Measurements from ENCODE around the gene UBE2J2. TPM values are rescaled to one million over a fixed set of nuclear protein-coding genes. Genes with fewer than 3 reads are reported as not detected.

The UBE2J2 gene
- total and polyA plus RNA-seq, 2 experiments from 2014 or later, result 49.7 to 63.5 TPM

DNA sequence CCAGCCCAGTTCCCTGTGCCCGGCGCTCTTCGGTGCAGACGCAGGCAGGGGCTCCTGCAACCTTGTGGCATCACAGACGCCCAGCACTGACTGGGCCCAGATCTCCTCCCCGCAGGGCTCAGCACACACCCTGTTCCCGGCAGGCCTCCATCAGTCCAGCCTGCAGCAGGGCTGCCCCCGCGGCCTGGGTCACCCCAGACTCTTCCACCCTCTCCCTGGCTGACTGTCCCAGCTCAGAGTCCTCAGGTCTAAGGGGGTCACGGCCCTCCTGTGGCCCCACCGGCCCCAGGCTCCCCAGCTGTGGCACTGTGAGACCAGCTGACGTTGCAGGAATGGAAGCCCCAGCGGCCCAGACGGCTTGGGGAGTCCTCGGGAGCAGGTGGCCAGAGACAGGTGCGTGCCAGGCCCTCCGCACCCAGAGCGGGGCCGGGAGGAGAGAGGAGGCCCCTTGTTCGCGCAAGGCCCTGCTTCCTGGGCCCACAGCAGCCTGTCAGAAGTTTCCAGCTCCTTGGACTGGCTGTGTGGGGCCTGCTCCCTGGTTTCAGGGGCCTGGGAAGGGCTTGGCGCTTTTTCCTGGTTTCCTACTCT lies 37.4 kb downstream of the UBE2J2 start:
- in situ Hi-C loops (cut with MboI), result no loop called here
- TF ChIP-seq EZH2phosphoT487 (IDR thresholded peaks at IDR 0.05; ENCODE audit: insufficient read depth, low read depth), result no peak
- no peak for TF ChIP-seq EZH2 (IDR thresholded peaks at IDR 0.05; ENCODE audit: insufficient read depth, poor library complexity, severe bottlenecking)
- H3K27me3 ChIP-seq (replicated peaks; ENCODE audit: insufficient read depth), result no peaks in the 10 kb centered on the region
- H3K4me1 ChIP-seq (ENCODE audit: insufficient read depth), result peaks cover 6% of the 10 kb centered on the region; the same call in 1 of the 2 replicates
- DNase-seq, result no peak
- no peak overlapping the region for H2AFZ ChIP-seq
- H4K20me1 ChIP-seq (ENCODE audit: insufficient read depth), result no peaks in the 10 kb centered on the region
- H3K4me3 ChIP-seq, result no peak overlapping the region
- 72 to 82% methylated on average over 15 to 19 of the region's 22 CpGs for WGBS, 2 experiments (ENCODE audit: low coverage in 1 of 2, low lambda C conversion rate in 2 of 2, missing lambda C conversion rate in 2 of 2)
- H3K79me2 ChIP-seq (ENCODE audit: insufficient read depth), result peaks cover 24% of the 10 kb centered on the region
- no peaks in the 10 kb centered on the region for H3K9me2 ChIP-seq (ENCODE audit: insufficient read depth)
- H3K9me3 ChIP-seq (ENCODE audit: low read depth), result no peaks in the 10 kb centered on the region
- H3K9ac ChIP-seq, result no peak overlapping the region
- H3F3A ChIP-seq (ENCODE audit: insufficient read depth), result peaks cover under 1% of the 10 kb centered on the region
- no peak overlapping the region for H3K4me2 ChIP-seq (ENCODE audit: unreplicated experiment)
- H3K27ac ChIP-seq, result no peak overlapping the region
- no peaks in the 10 kb centered on the region for H3K36me3 ChIP-seq (ENCODE audit: low read depth)

- H4K20me1 ChIP-seq (ENCODE audit: insufficient read depth), result no peaks in the 10 kb centered on the region
- in situ Hi-C loops (cut with MboI), result no loop called here
- no peak overlapping the region for H3K27ac ChIP-seq
- H3K9me3 ChIP-seq (ENCODE audit: low read depth), result no peaks in the 10 kb centered on the region
- no peak overlapping the region for H3K9ac ChIP-seq
- peaks cover 35% of the 10 kb centered on the region for H3K79me2 ChIP-seq (ENCODE audit: insufficient read depth)
- TF ChIP-seq EZH2 (IDR thresholded peaks at IDR 0.05; ENCODE audit: insufficient read depth, poor library complexity, severe bottlenecking) (no peak), EZH2phosphoT487 (IDR thresholded peaks at IDR 0.05; ENCODE audit: insufficient read depth, low read depth) (no peak)
- WGBS, 2 experiments (ENCODE audit: low coverage in 1 of 2, low lambda C conversion rate in 2 of 2, missing lambda C conversion rate in 2 of 2), result 85 to 88% methylated on average over 26 to 27 of the region's 27 CpGs
- H3K4me3 ChIP-seq, result no peak overlapping the region
- DNase-seq, result no peak
- H3K36me3 ChIP-seq (ENCODE audit: low read depth), result no peaks in the 10 kb centered on the region
- no peak overlapping the region for H2AFZ ChIP-seq
- peaks cover 10% of the 10 kb centered on the region for H3F3A ChIP-seq (ENCODE audit: insufficient read depth)
- H3K27me3 ChIP-seq (replicated peaks; ENCODE audit: insufficient read depth), result no peaks in the 10 kb centered on the region
- no peaks in the 10 kb centered on the region for H3K9me2 ChIP-seq (ENCODE audit: insufficient read depth)
- no peak overlapping the region for H3K4me2 ChIP-seq (ENCODE audit: unreplicated experiment)
- H3K4me1 ChIP-seq (ENCODE audit: insufficient read depth), result peaks cover 10% of the 10 kb centered on the region
Measured at GRCh38 chr1:1235016-1235744, 38.5 kb downstream of the UBE2J2 start.

DNA sequence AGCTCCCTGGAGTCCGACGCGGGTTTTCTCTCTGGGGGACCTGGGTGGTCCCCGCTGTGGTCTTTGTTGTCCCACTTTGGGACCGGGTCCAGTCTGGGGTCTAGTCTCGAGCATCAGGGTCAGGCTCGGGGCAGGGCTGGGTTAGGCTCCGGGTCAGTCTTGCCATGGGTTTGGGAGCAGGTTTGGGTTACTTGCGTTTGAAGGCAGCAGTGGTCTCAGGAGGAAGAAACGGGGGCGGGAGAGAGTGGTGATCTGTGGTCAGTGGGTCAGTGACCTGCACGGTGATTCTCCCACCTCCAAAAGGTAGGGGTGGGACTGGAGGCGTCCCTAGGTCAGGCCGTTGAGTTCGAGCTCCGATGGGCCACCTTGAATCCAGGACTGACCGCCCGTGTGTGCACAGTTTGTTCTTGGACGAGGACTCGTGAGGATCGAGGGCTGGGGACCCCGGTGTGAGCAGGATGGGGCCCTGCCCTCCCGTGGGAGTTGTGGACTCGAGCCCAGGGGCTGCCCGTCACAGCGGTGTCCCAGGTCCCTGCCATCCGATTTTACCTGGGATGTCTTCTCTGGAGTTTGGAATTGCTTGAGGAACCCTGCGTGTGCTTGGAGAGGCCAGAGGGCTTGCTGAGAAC lies 39.4 kb downstream of the UBE2J2 start:
- Histone ChIP-seq H3K4me1 (ENCODE audit: insufficient read depth) (peaks cover 13% of the 10 kb centered on the region), H3K4me3 (no peak overlapping the region), H3K9ac (no peak overlapping the region), H3K79me2 (ENCODE audit: insufficient read depth) (peaks cover 44% of the 10 kb centered on the region), H3K27ac (no peak overlapping the region), H3F3A (ENCODE audit: insufficient read depth) (peaks cover 12% of the 10 kb centered on the region), H3K36me3 (ENCODE audit: low read depth) (no peaks in the 10 kb centered on the region), H4K20me1 (ENCODE audit: insufficient read depth) (no peaks in the 10 kb centered on the region), H3K4me2 (ENCODE audit: unreplicated experiment) (no peak overlapping the region), H3K9me3 (ENCODE audit: low read depth) (no peaks in the 10 kb centered on the region), H2AFZ (no peak overlapping the region), H3K9me2 (ENCODE audit: insufficient read depth) (no peaks in the 10 kb centered on the region), H3K27me3 (replicated peaks; ENCODE audit: insufficient read depth) (no peaks in the 10 kb centered on the region)
- DNase-seq, result no peak
- in situ Hi-C loops (cut with MboI), result no loop called here
- TF ChIP-seq EZH2phosphoT487 (IDR thresholded peaks at IDR 0.05; ENCODE audit: insufficient read depth, low read depth), result no peak
- TF ChIP-seq EZH2 (IDR thresholded peaks at IDR 0.05; ENCODE audit: insufficient read depth, poor library complexity, severe bottlenecking), result no peak
- 91 to 94% methylated on average over 28 of the region's 28 CpGs for WGBS, 2 experiments (ENCODE audit: low coverage in 1 of 2, low lambda C conversion rate in 2 of 2, missing lambda C conversion rate in 2 of 2)

GRCh38 chr1:1233567-1233892 lies 40.1 kb downstream of the UBE2J2 start:
- WGBS, 2 experiments (ENCODE audit: low coverage in 1 of 2, low lambda C conversion rate in 2 of 2, missing lambda C conversion rate in 2 of 2), result 97 to 98% methylated on average over 15 of the region's 15 CpGs
- H4K20me1 ChIP-seq (ENCODE audit: insufficient read depth), result no peaks in the 10 kb centered on the region
- H3K27me3 ChIP-seq (replicated peaks; ENCODE audit: insufficient read depth), result no peaks in the 10 kb centered on the region
- no peaks in the 10 kb centered on the region for H3K36me3 ChIP-seq (ENCODE audit: low read depth)
- no peak overlapping the region for H3K9ac ChIP-seq
- H3K27ac ChIP-seq, result no peak overlapping the region
- no peaks in the 10 kb centered on the region for H3K9me2 ChIP-seq (ENCODE audit: insufficient read depth)
- no peaks in the 10 kb centered on the region for H3K9me3 ChIP-seq (ENCODE audit: low read depth)
- H3K79me2 ChIP-seq (ENCODE audit: insufficient read depth), result peaks cover 51% of the 10 kb centered on the region
- TF ChIP-seq EZH2 (IDR thresholded peaks at IDR 0.05; ENCODE audit: insufficient read depth, poor library complexity, severe bottlenecking) (no peak), EZH2phosphoT487 (IDR thresholded peaks at IDR 0.05; ENCODE audit: insufficient read depth, low read depth) (no peak)
- in situ Hi-C loops (cut with MboI), result no loop called here
- H2AFZ ChIP-seq, result no peak overlapping the region
- H3K4me3 ChIP-seq, result no peak overlapping the region
- peaks cover 12% of the 10 kb centered on the region for H3F3A ChIP-seq (ENCODE audit: insufficient read depth)
- H3K4me1 ChIP-seq (ENCODE audit: insufficient read depth), result peaks cover 13% of the 10 kb centered on the region
- no peak overlapping the region for H3K4me2 ChIP-seq (ENCODE audit: unreplicated experiment)
- no peak for DNase-seq
